DOHH2 (cell line): ENCODE data around the gene PNPLA8.

Experiments used
- EZH2phosphoT487 ChIP-seq: fragments of 200-600 bp; sonication (generic); IDR thresholded peaks from 2 replicates; pipeline ENCODE4 v1.6.1; 2017; ENCODE audit warnings: borderline replicate concordance, mild to moderate bottlenecking, antibody characterized with exemption, low read length, moderate library complexity, mixed read lengths
- TF ChIP-seq, protein P1 (sequence below): fragments of 200-600 bp; sonication (generic); IDR thresholded peaks from one replicate; pipeline ENCODE4 v1.5.1; 2014; ENCODE audit warnings: antibody characterized with exemption, mild to moderate bottlenecking, low read depth, low read length; ENCODE audit not compliant: poor library complexity, severe bottlenecking

DNA sequence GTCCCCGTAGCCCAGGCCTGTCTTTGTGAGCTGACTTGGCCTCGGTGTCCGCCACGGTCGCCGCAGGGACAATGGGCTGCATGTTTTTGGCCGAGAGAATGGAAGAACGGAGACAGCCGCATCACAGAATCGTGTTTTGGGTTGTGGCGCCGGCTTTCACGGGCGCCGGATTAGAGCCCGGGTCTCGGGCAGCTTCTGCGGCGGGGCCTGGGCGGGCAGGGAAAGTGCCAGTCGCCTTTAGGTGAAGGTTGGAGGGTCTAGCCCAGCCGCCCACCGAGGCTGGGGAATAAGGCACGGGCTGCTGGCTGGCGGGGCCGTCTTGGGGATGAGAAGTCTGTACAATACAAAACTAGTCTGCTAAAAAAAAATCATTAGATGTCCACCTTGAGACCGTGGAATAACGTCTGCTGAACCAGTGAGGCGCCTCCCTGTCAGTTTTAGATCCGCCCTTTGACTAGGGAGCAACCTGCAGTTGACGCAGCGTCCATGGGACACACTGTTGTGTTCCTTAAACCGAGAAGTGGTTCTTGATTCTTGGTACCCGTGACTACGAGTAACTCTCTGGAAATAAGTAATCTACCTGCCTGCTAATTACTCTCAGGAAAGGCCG, 44.3 kb upstream of the PNPLA8 start:
- TF ChIP-seq, protein P1, sequence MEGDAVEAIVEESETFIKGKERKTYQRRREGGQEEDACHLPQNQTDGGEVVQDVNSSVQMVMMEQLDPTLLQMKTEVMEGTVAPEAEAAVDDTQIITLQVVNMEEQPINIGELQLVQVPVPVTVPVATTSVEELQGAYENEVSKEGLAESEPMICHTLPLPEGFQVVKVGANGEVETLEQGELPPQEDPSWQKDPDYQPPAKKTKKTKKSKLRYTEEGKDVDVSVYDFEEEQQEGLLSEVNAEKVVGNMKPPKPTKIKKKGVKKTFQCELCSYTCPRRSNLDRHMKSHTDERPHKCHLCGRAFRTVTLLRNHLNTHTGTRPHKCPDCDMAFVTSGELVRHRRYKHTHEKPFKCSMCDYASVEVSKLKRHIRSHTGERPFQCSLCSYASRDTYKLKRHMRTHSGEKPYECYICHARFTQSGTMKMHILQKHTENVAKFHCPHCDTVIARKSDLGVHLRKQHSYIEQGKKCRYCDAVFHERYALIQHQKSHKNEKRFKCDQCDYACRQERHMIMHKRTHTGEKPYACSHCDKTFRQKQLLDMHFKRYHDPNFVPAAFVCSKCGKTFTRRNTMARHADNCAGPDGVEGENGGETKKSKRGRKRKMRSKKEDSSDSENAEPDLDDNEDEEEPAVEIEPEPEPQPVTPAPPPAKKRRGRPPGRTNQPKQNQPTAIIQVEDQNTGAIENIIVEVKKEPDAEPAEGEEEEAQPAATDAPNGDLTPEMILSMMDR: no peak
- TF ChIP-seq EZH2phosphoT487: no peak
